Uterus (tissue), 4 donors: Measurements from ENCODE around the gene SDC1. TPM values are rescaled to one million over a fixed set of nuclear protein-coding genes. Genes with fewer than 3 reads are reported as not detected.

Experiments
- small RNA-seq: library from RNA; depleted of rRNA; stranded (forward); fragments of <200 nt; gene quantifications from one replicate; pipeline ENCODE3, GENCODE V24; 2016
- total RNA-seq, 4 donors: library from RNA; depleted of rRNA in 3 of 4; stranded (reverse); fragments of >200 nt in 3 of 4; gene quantifications; one replicate each; pipeline versions ENCODE4 v1.1.0 to v1.2.4, GENCODE V29; 2014 to 2023
- donor health status: DM: yes; HTN: yes; CAD: no.

SDC1 gene
- total RNA-seq, 4 donors from 2014 or later, result 0.29 to 30.1 (median 3.0) TPM; not detected in 1

Small RNA genes within 50 kb of the gene (small RNA-seq; reads per million reads assigned to genes)
- gene RN7SL140P (not detected), gene RNU6-961P (not detected), gene RNU7-113P (not detected)

Other genes starting within 250 kb of the SDC1 start
- 10 to 100 TPM in 3 of 4 donors, 1 to 10 TPM in 1; 7.1 to 45.0 (median 20.7) TPM for gene WDR35, start 235.0 kb downstream of the SDC1 start, total RNA-seq
- gene MATN3, start 212.5 kb downstream of the SDC1 start, total RNA-seq, result 1 to 10 TPM; 1.2 to 2.1 (median 1.3) TPM
- gene LAPTM4A, start 173.5 kb downstream of the SDC1 start, total RNA-seq, result 100 to 1,000 TPM; 255 to 386 (median 292) TPM
- gene PUM2, start 125.7 kb upstream of the SDC1 start, total RNA-seq, result 100 to 1,000 TPM in 2 of 4 donors, 10 to 100 TPM in 2; 51.0 to 138 (median 103) TPM
- 1,000 to 10,000 TPM in 1 of 4 donors, 100 to 1,000 TPM in 3; 242 to 1,280 (median 486) TPM for gene RHOB, start 221.9 kb upstream of the SDC1 start, total RNA-seq